Stomach smooth muscle (tissue), 2 donors: ENCODE measurements around the gene SPAG17.

Experiments
- H3K27ac ChIP-seq: one replicate; pipeline ENCODE4 v1.7.0; 2013; ENCODE audit warnings: mild to moderate bottlenecking, low read length, inconsistent platforms
- H3K27me3 ChIP-seq, 2 donors: one replicate each; pipeline ENCODE4 v1.7.0; 2013; ENCODE audit warnings: low read length in 2 of 2; ENCODE audit not compliant: insufficient read depth in 2 of 2, control insufficient read depth in 1 of 2
- H3K36me3 ChIP-seq, 2 donors: one replicate each; pipeline ENCODE4 v1.7.0; 2013; ENCODE audit warnings: low read length in 2 of 2; ENCODE audit not compliant: control insufficient read depth in 2 of 2, insufficient read depth in 2 of 2
- H3K4me1 ChIP-seq: one replicate; pipeline ENCODE4 v1.7.0; 2013; ENCODE audit warnings: low read length; ENCODE audit not compliant: control insufficient read depth, insufficient read depth
- H3K4me3 ChIP-seq, 2 donors: one replicate each; pipeline ENCODE4 v1.7.0; 2013; ENCODE audit warnings: low read length in 2 of 2
- H3K9ac ChIP-seq, 2 donors: one replicate each; pipeline ENCODE4 v1.7.0; 2013; ENCODE audit warnings: low read length in 2 of 2, mild to moderate bottlenecking in 1 of 2
- H3K9me3 ChIP-seq, 2 donors: one replicate each; pipeline ENCODE4 v1.7.0; 2013; ENCODE audit warnings: low read length in 2 of 2; ENCODE audit not compliant: control insufficient read depth in 2 of 2
- donor health status: healthy.
- donor health status: Pancreatic carcinoma.

Gene SPAG17

GRCh38 chr1:118082984-118083383 lies 102.0 kb downstream of the SPAG17 start:
- Histone ChIP-seq H3K9ac (no peak overlapping the region), H3K4me3 (no peak overlapping the region), H3K36me3 (no peaks in the 10 kb centered on the region)

GRCh38 chr1:118081387-118081786 lies 103.6 kb downstream of the SPAG17 start:
- no peak overlapping the region for H3K9ac ChIP-seq
- no peaks in the 10 kb centered on the region for H3K27me3 ChIP-seq
- no peak overlapping the region for H3K4me3 ChIP-seq
- no peaks in the 10 kb centered on the region for H3K4me1 ChIP-seq
- H3K36me3 ChIP-seq, result no peaks in the 10 kb centered on the region
- H3K27ac ChIP-seq, result no peak overlapping the region
- H3K9me3 ChIP-seq, result no peaks in the 10 kb centered on the region

More at GRCh38 chr1:118082984-118083383, 102.0 kb downstream of the SPAG17 start:
- H3K4me1 ChIP-seq, result no peaks in the 10 kb centered on the region
- no peak overlapping the region for H3K27ac ChIP-seq
- H3K9me3 ChIP-seq, result no peaks in the 10 kb centered on the region
- H3K27me3 ChIP-seq, result no peaks in the 10 kb centered on the region

- Histone ChIP-seq H3K9me3 (no peaks in the 10 kb centered on the region), H3K9ac (no peak overlapping the region), H3K27ac (no peak overlapping the region), H3K27me3 (no peaks in the 10 kb centered on the region), H3K36me3 (no peaks in the 10 kb centered on the region), H3K4me1 (no peaks in the 10 kb centered on the region), H3K4me3 (no peak overlapping the region)
Measured at GRCh38 chr1:118077331-118078045, 107.5 kb downstream of the SPAG17 start.

GRCh38 chr1:118075116-118075515 lies 109.9 kb downstream of the SPAG17 start:
- H3K9me3 ChIP-seq, result no peaks in the 10 kb centered on the region
- H3K4me1 ChIP-seq, result no peaks in the 10 kb centered on the region
- no peak overlapping the region for H3K9ac ChIP-seq
- no peak overlapping the region for H3K27ac ChIP-seq
- H3K27me3 ChIP-seq, result no peaks in the 10 kb centered on the region
- no peak overlapping the region for H3K4me3 ChIP-seq
- H3K36me3 ChIP-seq, result no peaks in the 10 kb centered on the region

- H3K27ac ChIP-seq, result no peak overlapping the region
- no peaks in the 10 kb centered on the region for H3K27me3 ChIP-seq
- no peaks in the 10 kb centered on the region for H3K9me3 ChIP-seq
- no peaks in the 10 kb centered on the region for H3K4me1 ChIP-seq
- H3K36me3 ChIP-seq, result no peaks in the 10 kb centered on the region
- H3K9ac ChIP-seq, result no peak overlapping the region
- H3K4me3 ChIP-seq, result no peak overlapping the region
Measured at GRCh38 chr1:118073648-118074435, 111.2 kb downstream of the SPAG17 start.

DNA sequence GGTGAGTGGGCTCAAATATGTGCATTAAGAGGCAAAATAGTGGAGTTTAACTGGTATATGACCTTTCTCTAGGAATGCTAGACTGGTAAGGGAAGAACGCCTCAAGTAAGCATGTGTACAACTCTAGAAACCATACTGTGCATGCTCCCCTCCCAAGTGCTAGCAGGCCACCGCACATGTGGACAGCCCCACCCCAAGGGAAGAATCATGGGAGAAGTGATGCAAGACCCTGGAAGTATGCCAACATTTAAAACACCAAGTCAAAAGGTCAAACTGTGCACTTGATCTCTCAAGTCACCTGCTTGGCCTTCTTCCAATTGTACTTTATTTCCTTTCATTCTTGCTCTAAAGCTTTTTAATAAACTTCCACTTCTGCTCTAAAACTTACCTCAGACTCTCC lies 135.0 kb downstream of the SPAG17 start:
- H3K36me3 ChIP-seq, result no peaks in the 10 kb centered on the region
- H3K4me1 ChIP-seq, result no peaks in the 10 kb centered on the region
- no peaks in the 10 kb centered on the region for H3K9me3 ChIP-seq
- no peak overlapping the region for H3K27ac ChIP-seq
- H3K9ac ChIP-seq, result no peak overlapping the region
- no peak overlapping the region for H3K4me3 ChIP-seq
- H3K27me3 ChIP-seq, result no peaks in the 10 kb centered on the region

DNA sequence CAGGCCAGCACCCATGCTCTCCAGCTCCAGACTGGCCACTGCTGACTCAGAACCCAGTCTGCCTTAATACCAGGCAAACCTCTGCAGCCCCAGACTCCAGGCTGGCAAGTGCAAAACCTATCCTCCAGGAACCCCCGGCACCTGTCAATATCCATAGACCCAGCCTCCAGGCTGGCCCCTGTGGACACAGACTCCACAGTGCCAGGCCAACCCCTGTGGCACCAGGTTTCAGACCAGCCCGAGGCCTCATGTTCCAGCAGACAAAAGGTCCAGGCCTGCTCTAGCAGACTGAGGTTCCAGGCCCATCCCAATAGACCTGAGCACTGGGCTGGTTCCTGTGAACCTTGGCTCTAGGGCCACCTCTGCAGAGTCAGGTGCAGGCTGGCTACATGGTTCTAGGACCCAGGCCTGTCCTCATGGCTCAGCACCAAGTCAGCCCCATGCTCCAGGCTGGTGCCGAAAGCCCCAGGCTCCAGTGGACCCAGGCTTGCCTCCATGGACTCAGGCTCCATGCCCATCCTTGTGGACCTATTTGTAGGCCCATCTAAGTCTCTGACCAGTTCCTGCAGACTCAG lies 137.3 kb downstream of the SPAG17 start:
- no peaks in the 10 kb centered on the region for H3K4me1 ChIP-seq
- no peak overlapping the region for H3K27ac ChIP-seq
- H3K4me3 ChIP-seq, result no peak overlapping the region
- no peak overlapping the region for H3K9ac ChIP-seq
- H3K27me3 ChIP-seq, result no peaks in the 10 kb centered on the region
- H3K9me3 ChIP-seq, result no peaks in the 10 kb centered on the region
- no peaks in the 10 kb centered on the region for H3K36me3 ChIP-seq

- H3K4me3 ChIP-seq, result no peak overlapping the region
- H3K36me3 ChIP-seq, result no peaks in the 10 kb centered on the region
- no peak overlapping the region for H3K27ac ChIP-seq
- H3K4me1 ChIP-seq, result no peaks in the 10 kb centered on the region
- no peak overlapping the region for H3K9ac ChIP-seq
- no peaks in the 10 kb centered on the region for H3K9me3 ChIP-seq
- no peaks in the 10 kb centered on the region for H3K27me3 ChIP-seq
Measured at GRCh38 chr1:118047006-118047649, 137.9 kb downstream of the SPAG17 start.

DNA sequence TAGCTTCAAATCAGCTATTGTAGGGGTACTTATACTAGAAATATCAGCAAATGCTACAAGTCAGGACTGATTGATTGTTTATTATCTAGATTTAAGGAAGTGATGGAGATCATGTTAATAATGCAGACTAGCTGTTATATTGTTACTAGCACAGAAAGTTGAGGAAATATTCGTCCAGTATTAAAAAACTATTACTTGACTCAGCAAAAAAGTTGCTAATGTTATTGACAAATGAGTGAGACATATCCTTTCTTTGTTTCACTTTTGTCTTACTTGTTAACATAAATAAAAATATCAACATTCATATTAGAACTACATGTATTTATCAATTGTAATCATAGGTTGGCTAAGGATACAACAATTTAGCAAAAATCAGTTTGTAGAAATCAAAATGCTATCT lies 141.4 kb downstream of the SPAG17 start:
- H3K9ac ChIP-seq, result no peak overlapping the region
- H3K27ac ChIP-seq, result no peak overlapping the region
- H3K27me3 ChIP-seq, result no peaks in the 10 kb centered on the region
- no peak overlapping the region for H3K4me3 ChIP-seq
- H3K36me3 ChIP-seq, result no peaks in the 10 kb centered on the region
- H3K4me1 ChIP-seq, result no peaks in the 10 kb centered on the region
- no peaks in the 10 kb centered on the region for H3K9me3 ChIP-seq

DNA sequence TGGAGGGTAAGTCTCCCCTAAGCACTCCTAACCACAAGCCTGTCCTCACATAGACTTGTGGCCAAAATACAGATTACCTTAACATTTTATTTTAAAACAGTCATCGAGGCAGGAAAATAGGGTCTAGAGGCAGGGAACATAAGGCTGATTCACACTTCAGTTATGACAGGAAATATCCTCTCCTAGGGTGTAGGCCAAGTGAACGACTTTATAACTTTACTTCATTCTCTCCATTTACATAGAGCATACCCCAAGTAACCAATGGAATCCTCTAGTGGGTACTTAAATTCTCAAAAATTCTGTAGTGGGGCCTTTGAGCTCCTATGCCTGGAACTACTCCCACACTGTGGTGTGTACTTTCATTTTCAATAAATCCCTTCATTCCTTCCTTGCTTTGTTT lies 142.5 kb downstream of the SPAG17 start:
- Histone ChIP-seq H3K4me1 (no peaks in the 10 kb centered on the region), H3K9ac (no peak overlapping the region), H3K4me3 (no peak overlapping the region), H3K27ac (no peak overlapping the region), H3K36me3 (no peaks in the 10 kb centered on the region), H3K9me3 (no peaks in the 10 kb centered on the region), H3K27me3 (no peaks in the 10 kb centered on the region)
